H9 (cell line): Measurements from ENCODE around the gene RSBN1L. TPM values are rescaled to one million over a fixed set of nuclear protein-coding genes. Genes with fewer than 3 reads are reported as not detected.

Experiments used
- DNase-seq: peaks from one replicate; pipeline ENCODE4 v3.0.0-alpha.2; 2017
- H2AFZ ChIP-seq: one replicate; pipeline ENCODE4 v1.6.1; 2013; ENCODE audit warnings: mild to moderate bottlenecking, low read length, control low read depth, moderate library complexity
- H2AK5ac ChIP-seq: 2 replicates; pipeline ENCODE4 v1.6.1; 2013; ENCODE audit warnings: low read length, control low read depth, mixed read lengths; ENCODE audit not compliant: insufficient read length
- H2BK120ac ChIP-seq: one replicate; pipeline ENCODE4 v1.6.1; 2013; ENCODE audit warnings: low read depth, mild to moderate bottlenecking, low read length, control low read depth, inconsistent platforms; ENCODE audit not compliant: poor library complexity, severe bottlenecking
- H2BK12ac ChIP-seq: 2 replicates; pipeline ENCODE4 v1.6.1; 2013; ENCODE audit warnings: low read length, control low read depth, mixed read lengths, low read depth; ENCODE audit not compliant: insufficient read length
- H2BK15ac ChIP-seq: 2 replicates; pipeline ENCODE4 v1.6.1; 2013; ENCODE audit warnings: low read depth, low read length, control low read depth
- H2BK20ac ChIP-seq: one replicate; pipeline ENCODE4 v1.6.1; 2013; ENCODE audit warnings: low read depth, mild to moderate bottlenecking, low read length, control low read depth, inconsistent platforms; ENCODE audit not compliant: poor library complexity, severe bottlenecking
- H2BK5ac ChIP-seq: 2 replicates; pipeline ENCODE4 v1.6.1; 2013; ENCODE audit warnings: low read length, control low read depth, mixed read lengths; ENCODE audit not compliant: insufficient read length
- H3K14ac ChIP-seq: 2 replicates; pipeline ENCODE4 v1.6.1; 2013; ENCODE audit warnings: low read length, control low read depth; ENCODE audit not compliant: insufficient read depth
- H3K18ac ChIP-seq: 2 replicates; pipeline ENCODE4 v1.6.1; 2013; ENCODE audit warnings: low read depth, mild to moderate bottlenecking, mixed read lengths, low read length, control low read depth; ENCODE audit not compliant: insufficient read length
- H3K23ac ChIP-seq: 2 replicates; pipeline ENCODE4 v1.6.1; 2013; ENCODE audit warnings: low read length, control low read depth, mixed read lengths, low read depth; ENCODE audit not compliant: insufficient read length
- H3K23me2 ChIP-seq: 2 replicates; pipeline ENCODE4 v1.6.1; 2013; ENCODE audit warnings: low read depth, mild to moderate bottlenecking, mixed read lengths, low read length, control low read depth; ENCODE audit not compliant: insufficient read length, poor library complexity, severe bottlenecking
- H3K27ac ChIP-seq: 2 replicates; pipeline ENCODE4 v1.5.1; 2013; ENCODE audit warnings: low read length, control low read depth, mixed read lengths, low read depth; ENCODE audit not compliant: insufficient read length
- H3K27me3 ChIP-seq: 2 replicates; pipeline ENCODE4 v1.6.1; 2013; ENCODE audit warnings: low read length, control low read depth, inconsistent platforms; ENCODE audit not compliant: insufficient read depth
- H3K4ac ChIP-seq: 2 replicates; pipeline ENCODE4 v1.6.1; 2013; ENCODE audit warnings: low read depth, mild to moderate bottlenecking, control low read depth, inconsistent platforms, low read length, moderate library complexity
- H3K4me1 ChIP-seq: 2 replicates; pipeline ENCODE4 v1.6.1; 2013; ENCODE audit warnings: low read length, control low read depth, inconsistent platforms; ENCODE audit not compliant: insufficient read depth
- H3K4me2 ChIP-seq: 2 replicates; pipeline ENCODE4 v1.6.1; 2013; ENCODE audit warnings: low read length, control low read depth, mixed read lengths; ENCODE audit not compliant: insufficient read length, insufficient read depth
- H3K56ac ChIP-seq: 2 replicates; pipeline ENCODE4 v1.6.1; 2013; ENCODE audit warnings: low read depth, mild to moderate bottlenecking, mixed read lengths, low read length, control low read depth; ENCODE audit not compliant: insufficient read length
- H3K79me1 ChIP-seq: 2 replicates; pipeline ENCODE4 v1.6.1; 2013; ENCODE audit warnings: low read depth, mild to moderate bottlenecking, moderate library complexity, low read length, control low read depth, inconsistent platforms; ENCODE audit not compliant: insufficient read depth, poor library complexity, severe bottlenecking
- H3K79me2 ChIP-seq: 2 replicates; pipeline ENCODE4 v1.6.1; 2013; ENCODE audit warnings: low read length, control low read depth, inconsistent platforms; ENCODE audit not compliant: insufficient read depth
- H3K9ac ChIP-seq: 2 replicates; pipeline ENCODE4 v1.6.1; 2013; ENCODE audit warnings: low read length, control low read depth, mixed read lengths; ENCODE audit not compliant: insufficient read length; ENCODE audit errors: extremely low read depth
- H3K9me3 ChIP-seq: one replicate; pipeline ENCODE4 v1.6.1; 2013; ENCODE audit warnings: low read depth, low read length, inconsistent platforms; ENCODE audit not compliant: control insufficient read depth
- H3T11ph ChIP-seq: one replicate; pipeline ENCODE4 v1.6.1; 2013; ENCODE audit warnings: mild to moderate bottlenecking, low read length, control low read depth, inconsistent platforms
- H4K20me1 ChIP-seq: one replicate; pipeline ENCODE4 v1.6.1; 2013; ENCODE audit not compliant: control insufficient read depth, insufficient read length, insufficient read depth
- H4K5ac ChIP-seq: 2 replicates; pipeline ENCODE4 v1.6.1; 2013; ENCODE audit warnings: low read depth, mild to moderate bottlenecking, mixed read lengths, low read length, control low read depth; ENCODE audit not compliant: insufficient read length
- H4K8ac ChIP-seq: replicated peaks from 2 replicates; pipeline ENCODE4 v1.6.1; 2013; ENCODE audit warnings: low read length, control low read depth, mixed read lengths, low read depth; ENCODE audit not compliant: insufficient read length
- H4K91ac ChIP-seq: 2 replicates; pipeline ENCODE4 v1.6.1; 2013; ENCODE audit warnings: low read depth, mild to moderate bottlenecking, moderate library complexity, mixed read lengths, low read length, control low read depth; ENCODE audit not compliant: insufficient read length
- H3K27ac Mint-ChIP-seq, 3 experiments: 2 replicates in 2 of 3; 3 replicates in 1 of 3; pipeline ENCODE4 v1.8.0; 2020 to 2021; ENCODE audit warnings: mixed read lengths in 3 of 3, mild to moderate bottlenecking in 1 of 3, moderate library complexity in 1 of 3
- H3K27me3 Mint-ChIP-seq: 2 replicates; pipeline ENCODE4 v1.8.0; 2021; ENCODE audit warnings: low read depth, mild to moderate bottlenecking, moderate library complexity, mixed read lengths
- H3K36me3 Mint-ChIP-seq, 3 experiments: 2 replicates in 2 of 3; 3 replicates in 1 of 3; pipeline ENCODE4 v1.8.0; 2020 to 2021; ENCODE audit warnings: low read depth in 3 of 3, mixed read lengths in 3 of 3; ENCODE audit not compliant: insufficient read depth in 1 of 3
- H3K4me1 Mint-ChIP-seq, 2 experiments: 2 replicates each; pipeline ENCODE4 v1.8.0; 2020; ENCODE audit warnings: mixed read lengths in 2 of 2
- H3K4me3 Mint-ChIP-seq, 2 experiments: 2 replicates in 1 of 2; 3 replicates in 1 of 2; pipeline ENCODE4 v1.8.0; 2020 to 2021; ENCODE audit warnings: mild to moderate bottlenecking in 2 of 2, mixed read lengths in 2 of 2, moderate library complexity in 1 of 2
- H3K9me3 Mint-ChIP-seq, 2 experiments: 2 replicates in 1 of 2; 3 replicates in 1 of 2; pipeline ENCODE4 v1.8.0; 2020; ENCODE audit warnings: mild to moderate bottlenecking in 2 of 2, mixed read lengths in 2 of 2, moderate library complexity in 1 of 2
- CTCF ChIP-seq: fragments of 200-600 bp; sonication (generic); conservative IDR thresholded peaks from 3 replicates; pipeline ENCODE4 v1.8.0; 2021; ENCODE audit warnings: antibody characterized with exemption, mild to moderate bottlenecking
- WGBS: extraction: QIAGEN DNeasy Blood & Tissue Kit; methylation state at CpG from one replicate; pipeline ENCODE4 v1.1.7; 2013; ENCODE audit warnings: missing lambda C conversion rate, low lambda C conversion rate, mixed read lengths; ENCODE audit not compliant: insufficient read length; ENCODE audit errors: extremely low coverage; 5-methylcytosine and 5-hydroxymethylcytosine counted together
- total RNA-seq: library from RNA; stranded (reverse); gene quantifications from 2 replicates; pipeline ENCODE4 v1.2.1, GENCODE V29; 2021

Gene RSBN1L
- total RNA-seq, 1 experiment from 2014 or later, result 20.6 TPM

GRCh38 chr7:77735457-77735856 is 39.2 kb downstream of the RSBN1L start:
- no peak overlapping the region for H2BK20ac ChIP-seq
- Mint-ChIP-seq H3K36me3 (peaks cover 0 to 15% (median 8%) of the 10 kb centered on the region in 3 experiments; a peak in 6 of 7 replicates), H3K4me1 (peaks cover under 1 to 4% of the 10 kb centered on the region in 2 experiments), H3K27ac (no peak overlapping the region; a peak in 1 of 7 replicates), H3K4me3 (no peak overlapping the region), H3K27me3 (no peaks in the 10 kb centered on the region), H3K9me3 (no peaks in the 10 kb centered on the region)
- H3K14ac ChIP-seq, result no peak overlapping the region
- H2AFZ ChIP-seq, result no peak overlapping the region
- no peak for TF ChIP-seq CTCF
- no peak for DNase-seq
- no peak overlapping the region for H2BK15ac ChIP-seq
- H3K79me2 ChIP-seq, result peaks cover 6% of the 10 kb centered on the region; the same call in 1 of the 2 replicates
- H2BK5ac ChIP-seq, result no peak overlapping the region
- no CpG with 5 or more reads among the region's 1 CpG for WGBS
- no peak overlapping the region for H3K23ac ChIP-seq
- H3K9ac ChIP-seq, result no peak overlapping the region
- no peak overlapping the region for H3T11ph ChIP-seq
- peaks cover 5% of the 10 kb centered on the region for H3K79me1 ChIP-seq
- H3K4ac ChIP-seq, result no peak overlapping the region
- H4K8ac ChIP-seq, result no peak overlapping the region
- no peak overlapping the region for H2AK5ac ChIP-seq
- H3K4me2 ChIP-seq, result no peak overlapping the region
- H4K5ac ChIP-seq, result no peak overlapping the region
- no peak overlapping the region for H3K56ac ChIP-seq
- H3K4me1 ChIP-seq, result no peaks in the 10 kb centered on the region
- H4K20me1 ChIP-seq, result no peaks in the 10 kb centered on the region
- no peaks in the 10 kb centered on the region for H3K27me3 ChIP-seq
- H3K9me3 ChIP-seq, result no peaks in the 10 kb centered on the region
- no peak overlapping the region for H2BK120ac ChIP-seq
- no peak overlapping the region for H2BK12ac ChIP-seq
- no peak overlapping the region for H4K91ac ChIP-seq
- no peak overlapping the region for H3K27ac ChIP-seq
- H3K18ac ChIP-seq, result no peak overlapping the region
- no peaks in the 10 kb centered on the region for H3K23me2 ChIP-seq
